ENCODE data around the gene ATF7IP.
A peak's percentile ranks its signal among the peaks of the same experiment; 100 is the strongest.

Gene ATF7IP

GRCh38 chr12:14430394-14430986, 65.0 kb downstream of the ATF7IP start:
- peak; percentile 25 for FAIRE-seq
- no peak for TF ChIP-seq CTCF (IDR thresholded peaks at IDR 0.05; ENCODE audit: insufficient read depth, missing control alignments)

GRCh38 chr12:14431975-14432374, 66.5 kb downstream of the ATF7IP start:
- DNase-seq (ENCODE audit: insufficient read length, low spot score) (no peak), FAIRE-seq (no peak)
- TF ChIP-seq CTCF (IDR thresholded peaks at IDR 0.05; ENCODE audit: insufficient read depth, missing control alignments): no peak

More at GRCh38 chr12:14430394-14430986, 65.0 kb downstream of the ATF7IP start:
- DNase-seq (ENCODE audit: insufficient read length, low spot score): no peak

GRCh38 chr12:14435627-14436026, 70.1 kb downstream of the ATF7IP start:
- FAIRE-seq: no peak
- DNase-seq (ENCODE audit: insufficient read length, low spot score): no peak
- TF ChIP-seq CTCF (IDR thresholded peaks at IDR 0.05; ENCODE audit: insufficient read depth, missing control alignments): no peak

- FAIRE-seq (no peak), DNase-seq (ENCODE audit: insufficient read length, low spot score) (no peak)
- TF ChIP-seq CTCF (IDR thresholded peaks at IDR 0.05; ENCODE audit: insufficient read depth, missing control alignments): no peak
Observed at GRCh38 chr12:14442221-14442881, 76.9 kb downstream of the ATF7IP start.

GRCh38 chr12:14443531-14443930, 78.0 kb downstream of the ATF7IP start:
- FAIRE-seq (no peak), DNase-seq (ENCODE audit: insufficient read length, low spot score) (no peak)
- TF ChIP-seq CTCF (IDR thresholded peaks at IDR 0.05; ENCODE audit: insufficient read depth, missing control alignments): no peak

- FAIRE-seq: no peak
- TF ChIP-seq CTCF (IDR thresholded peaks at IDR 0.05; ENCODE audit: insufficient read depth, missing control alignments): no peak
Observed at GRCh38 chr12:14450479-14450878, 85.0 kb downstream of the ATF7IP start.

GRCh38 chr12:14452336-14452735, 86.9 kb downstream of the ATF7IP start:
- no peak for DNase-seq (ENCODE audit: insufficient read length, low spot score)
- FAIRE-seq: peak; percentile 78
- TF ChIP-seq CTCF (IDR thresholded peaks at IDR 0.05; ENCODE audit: insufficient read depth, missing control alignments): no peak

More at GRCh38 chr12:14450479-14450878, 85.0 kb downstream of the ATF7IP start:
- no peak for DNase-seq (ENCODE audit: insufficient read length, low spot score)

Measured in D721Med (cell line).